HL-60/S4 treated with retinoic acid at 250 ng/mL for 4 days and 3 days (cell line): ENCODE data around the gene TXNDC17.
"Not testable (repeated sequence)": the region's sequence is repeated elsewhere in the genome, so short reads cannot be mapped to it uniquely, and the experiment has no call there.

ENCODE experiments used
- in situ Hi-C: fragments of 300-500 bp; cut with MboI; formaldehyde crosslinking; loops from 2 replicates; pipeline ENCODE4 v1.7.0; 2022; ENCODE audit warnings: low sequenced_read_pairs

TXNDC17 gene

GRCh38 chr17:6636616-6637457 is 4.0 kb upstream of the TXNDC17 start:
- in situ Hi-C loops = no loop called here

GRCh38 chr17:6637458-6637840 is 3.4 kb upstream of the TXNDC17 start:
- in situ Hi-C loops = no loop called here

- in situ Hi-C loops = no loop called here
Measured at GRCh38 chr17:6638046-6638908, 2.6 kb upstream of the TXNDC17 start.

- in situ Hi-C loops = no loop called here
Measured at GRCh38 chr17:6639014-6639585, 1.8 kb upstream of the TXNDC17 start.

- in situ Hi-C loops = no loop called here
Measured at GRCh38 chr17:6639586-6640535, 999 bp upstream of the TXNDC17 start.

- in situ Hi-C loops = no loop called here
Measured at GRCh38 chr17:6641247-6641863, 495 bp downstream of the TXNDC17 start.

- in situ Hi-C loops = no loop called here
Measured at GRCh38 chr17:6642592-6642991, 1.7 kb downstream of the TXNDC17 start.

GRCh38 chr17:6643451-6644125 is 2.7 kb downstream of the TXNDC17 start:
- in situ Hi-C loops = no loop called here

GRCh38 chr17:6648181-6648580 is 7.3 kb downstream of the TXNDC17 start:
- in situ Hi-C loops = no loop called here

- in situ Hi-C loops = no loop called here
Measured at GRCh38 chr17:6651354-6651918, 10.6 kb downstream of the TXNDC17 start, which contains the start of the genes C17orf100 and MED31. C17orf100 (plus strand) TSS chr17:6651762; CDS start chr17:6651914, 152 bp downstream. MED31 (minus strand) TSS chr17:6651605; CDS start chr17:6651528, 77 bp downstream.

GRCh38 chr17:6651919-6652452 is 11.1 kb downstream of the TXNDC17 start:
- in situ Hi-C loops = no loop called here

- in situ Hi-C loops = no loop called here
Measured at GRCh38 chr17:6654841-6655731, 14.2 kb downstream of the TXNDC17 start.

GRCh38 chr17:6655732-6656361 is 15.0 kb downstream of the TXNDC17 start:
- in situ Hi-C loops = not testable (repeated sequence)

- in situ Hi-C loops = not testable (repeated sequence)
Measured at GRCh38 chr17:6656797-6657632, 16.2 kb downstream of the TXNDC17 start.

- in situ Hi-C loops = no loop called here
Measured at GRCh38 chr17:6657633-6658287, 16.9 kb downstream of the TXNDC17 start.

- in situ Hi-C loops = not testable (repeated sequence)
Measured at GRCh38 chr17:6658411-6658810, 17.6 kb downstream of the TXNDC17 start.
